Measurements from ENCODE around the gene HRH3.

HRH3 gene

GRCh38 chr20:62210496-62210855 is 9.6 kb downstream of the HRH3 start:
- no peaks in the 10 kb centered on the region for H3K9me3 ChIP-seq (ENCODE audit: control insufficient read depth, insufficient read depth, low read depth, low read length)
- H3K4me3 ChIP-seq (ENCODE audit: low read depth, low read length): no peak overlapping the region
- POLR2A ChIA-PET: interaction anchor here (1.0 kb wide), 1 partner anchor 43 kb away, joined by 3 read pairs; no protein-coding TSS in a partner anchor
- TF ChIP-seq ZNF510 (tag by site-specific recombination; IDR thresholded peaks at IDR 0.05; ENCODE audit: insufficient replicate concordance) (no peak), ZNF624 (tag by site-specific recombination; IDR thresholded peaks at IDR 0.05) (no peak), OSR2 (tag by site-specific recombination; IDR thresholded peaks at IDR 0.05) (no peak), ZNF214 (tag by site-specific recombination; IDR thresholded peaks at IDR 0.05; ENCODE audit: borderline replicate concordance) (no peak), ZNF677 (tag by site-specific recombination; IDR thresholded peaks at IDR 0.05) (no peak), ZBTB26 (tag by site-specific recombination; optimal IDR thresholded peaks at IDR 0.05) (no peak)
- no peaks in the 10 kb centered on the region for H3K4me1 ChIP-seq (ENCODE audit: control insufficient read depth, insufficient read depth, low read length)
- H3K27ac ChIP-seq (ENCODE audit: extremely low read depth, low read depth, low read length): no peak overlapping the region
- no peaks in the 10 kb centered on the region for H3K36me3 ChIP-seq (ENCODE audit: control insufficient read depth in 2 of 2, insufficient read depth in 1 of 2, low read length in 2 of 2)
- CTCF ChIA-PET: no interaction called here

- H3K27ac ChIP-seq (ENCODE audit: extremely low read depth, low read depth, low read length): no peak overlapping the region
- ChIA-PET CTCF (no interaction called here), POLR2A (interaction anchor here (1.0 kb wide), 1 partner anchor 43 kb away, joined by 3 read pairs; no protein-coding TSS in a partner anchor)
- no peaks in the 10 kb centered on the region for H3K4me1 ChIP-seq (ENCODE audit: control insufficient read depth, insufficient read depth, low read length)
- no peak for TF ChIP-seq ZNF692 (tag by site-specific recombination; IDR thresholded peaks at IDR 0.05)
- TF ChIP-seq ZNF785 (tag by site-specific recombination; IDR thresholded peaks at IDR 0.05): no peak
- TF ChIP-seq ZNF133 (tag by site-specific recombination; IDR thresholded peaks at IDR 0.05): no peak
- TF ChIP-seq ZNF391 (tag by site-specific recombination; IDR thresholded peaks at IDR 0.05; ENCODE audit: borderline replicate concordance, low read depth): no peak
- no peak for TF ChIP-seq ZXDB (tag by site-specific recombination; IDR thresholded peaks at IDR 0.05)
- no peaks in the 10 kb centered on the region for H3K36me3 ChIP-seq (ENCODE audit: control insufficient read depth in 2 of 2, insufficient read depth in 1 of 2, low read length in 2 of 2)
- H3K9me3 ChIP-seq (ENCODE audit: control insufficient read depth, insufficient read depth, low read depth, low read length): no peaks in the 10 kb centered on the region
- no peak overlapping the region for H3K4me3 ChIP-seq (ENCODE audit: low read depth, low read length)
Measured at GRCh38 chr20:62209850-62210495, 10.1 kb downstream of the HRH3 start.

- no peaks in the 10 kb centered on the region for H3K9me3 ChIP-seq (ENCODE audit: control insufficient read depth, insufficient read depth, low read depth, low read length)
- H3K4me1 ChIP-seq (ENCODE audit: control insufficient read depth, insufficient read depth, low read length): no peaks in the 10 kb centered on the region
- TF ChIP-seq ZNF76 (tag by site-specific recombination; IDR thresholded peaks at IDR 0.05; ENCODE audit: borderline replicate concordance, low read depth) (no peak), CTCF (tag by site-specific recombination; IDR thresholded peaks at IDR 0.05) (peak; percentile 51), ZNF600 (tag by site-specific recombination; IDR thresholded peaks at IDR 0.05) (peak; percentile 29; the same call in 1 of the 2 replicates), ZNF214 (tag by site-specific recombination; IDR thresholded peaks at IDR 0.05; ENCODE audit: borderline replicate concordance) (no peak), TSHZ1 (tag by site-specific recombination; IDR thresholded peaks at IDR 0.05; ENCODE audit: borderline replicate concordance) (no peak), ZFHX2 (tag by site-specific recombination; conservative IDR thresholded peaks at IDR 0.05) (peak; percentile 42)
- no peak overlapping the region for H3K27ac ChIP-seq (ENCODE audit: extremely low read depth, low read depth, low read length)
- H3K36me3 ChIP-seq (ENCODE audit: control insufficient read depth in 2 of 2, insufficient read depth in 1 of 2, low read length in 2 of 2): no peaks in the 10 kb centered on the region
- CTCF ChIA-PET: no interaction called here
- POLR2A ChIA-PET: no interaction called here
- H3K4me3 ChIP-seq (ENCODE audit: low read depth, low read length): no peak overlapping the region
Measured at GRCh38 chr20:62208795-62209755, 11.0 kb downstream of the HRH3 start.

All from HEK293 (cell line).